ENCODE data around the gene PRDM5. TPM values are rescaled to one million over a fixed set of nuclear protein-coding genes. Genes with fewer than 3 reads are reported as not detected.

PRDM5 gene
- total and polyA plus RNA-seq, 7 experiments from 2014 or later = 0.15 to 1.1 (median 0.54) TPM; not detected in 2

GRCh38 chr4:120821029-120821428 lies 101.5 kb downstream of the PRDM5 start:
- H3K27ac Mint-ChIP-seq = no peak overlapping the region
- no peaks in the 10 kb centered on the region for H3K4me1 ChIP-seq (ENCODE audit: control insufficient read depth in 2 of 2, insufficient read depth in 2 of 2, low read length in 2 of 2)
- no peaks in the 10 kb centered on the region for H3K36me3 Mint-ChIP-seq
- H3K27me3 Mint-ChIP-seq = peaks cover 0 to 6% (median under 1%) of the 10 kb centered on the region in 5 donors
- no peaks in the 10 kb centered on the region for H3K9me3 Mint-ChIP-seq
- no peak for ATAC-seq
- POLR2A ChIA-PET = interaction anchor here (0.8 kb wide), 1 partner anchor 11 kb away, joined by 3 read pairs; no protein-coding TSS in a partner anchor
- H3K9me3 ChIP-seq (ENCODE audit: control insufficient read depth in 2 of 3, low read length in 3 of 3) = no peaks in the 10 kb centered on the region
- CTCF ChIA-PET = no interaction called here
- no peak overlapping the region for H3K4me3 ChIP-seq (ENCODE audit: low read length)
- no peak for DNase-seq
- H3K27me3 ChIP-seq (ENCODE audit: control insufficient read depth in 2 of 2, insufficient read depth in 2 of 2, low read length in 2 of 2) = no peaks in the 10 kb centered on the region
- intact Hi-C loops (cut with micrococcal nuclease) = no loop called here
- H3K36me3 ChIP-seq (ENCODE audit: control insufficient read depth in 2 of 3, insufficient read depth in 3 of 3, low read length in 3 of 3) = no peaks in the 10 kb centered on the region
- H3K27ac ChIP-seq (ENCODE audit: low read depth, low read length) = no peak overlapping the region
- no peak overlapping the region for H3K4me3 Mint-ChIP-seq
- peaks cover 0 to 10% (median 4%) of the 10 kb centered on the region in 7 donors for H3K4me1 Mint-ChIP-seq

- ChIA-PET POLR2A (no interaction called here), CTCF (no interaction called here)
- Mint-ChIP-seq H3K9me3 (no peaks in the 10 kb centered on the region), H3K4me3 (no peak overlapping the region), H3K27ac (no peak overlapping the region), H3K36me3 (no peaks in the 10 kb centered on the region), H3K27me3 (peaks cover 0 to 6% (median 0%) of the 10 kb centered on the region in 5 donors), H3K4me1 (peaks cover 0 to 10% (median 4%) of the 10 kb centered on the region in 7 donors)
- Histone ChIP-seq H3K27ac (ENCODE audit: low read depth, low read length) (no peak overlapping the region), H3K27me3 (ENCODE audit: control insufficient read depth in 2 of 2, insufficient read depth in 2 of 2, low read length in 2 of 2) (no peaks in the 10 kb centered on the region), H3K36me3 (ENCODE audit: control insufficient read depth in 2 of 3, insufficient read depth in 3 of 3, low read length in 3 of 3) (no peaks in the 10 kb centered on the region), H3K9me3 (ENCODE audit: control insufficient read depth in 2 of 3, low read length in 3 of 3) (no peaks in the 10 kb centered on the region), H3K4me3 (ENCODE audit: low read length) (no peak overlapping the region), H3K4me1 (ENCODE audit: control insufficient read depth in 2 of 2, insufficient read depth in 2 of 2, low read length in 2 of 2) (no peaks in the 10 kb centered on the region)
- no peak for DNase-seq
- ATAC-seq = no peak
- intact Hi-C loops (cut with micrococcal nuclease) = no loop called here
These were observed 102.6 kb downstream of the PRDM5 start for GRCh38 chr4:120819805-120820437.

GRCh38 chr4:120816296-120816965 lies 106.1 kb downstream of the PRDM5 start:
- no peaks in the 10 kb centered on the region for H3K9me3 Mint-ChIP-seq
- intact Hi-C loops (cut with micrococcal nuclease) = no loop called here
- H3K27me3 Mint-ChIP-seq = peaks cover 0 to 4% (median 0%) of the 10 kb centered on the region in 5 donors
- H3K4me3 Mint-ChIP-seq = peak overlapping the region in 5 of 10 donors; percentile 11 to 54 (median 26)
- peak overlapping the region in 1 of 9 donors; percentile 5 for H3K27ac Mint-ChIP-seq
- Histone ChIP-seq H3K27me3 (ENCODE audit: control insufficient read depth in 2 of 2, insufficient read depth in 2 of 2, low read length in 2 of 2) (no peaks in the 10 kb centered on the region), H3K9me3 (ENCODE audit: control insufficient read depth in 2 of 3, low read length in 3 of 3) (no peaks in the 10 kb centered on the region), H3K4me1 (ENCODE audit: control insufficient read depth in 2 of 2, insufficient read depth in 2 of 2, low read length in 2 of 2) (no peaks in the 10 kb centered on the region), H3K36me3 (ENCODE audit: control insufficient read depth in 2 of 3, insufficient read depth in 3 of 3, low read length in 3 of 3) (no peaks in the 10 kb centered on the region), H3K4me3 (ENCODE audit: low read length) (no peak overlapping the region), H3K27ac (ENCODE audit: low read depth, low read length) (no peak overlapping the region)
- H3K4me1 Mint-ChIP-seq = peaks cover 0 to 10% (median 4%) of the 10 kb centered on the region in 7 donors
- ChIA-PET POLR2A (no interaction called here), CTCF (no interaction called here)
- no peaks in the 10 kb centered on the region for H3K36me3 Mint-ChIP-seq
- DNase-seq (no peak), ATAC-seq (no peak)

GRCh38 chr4:120815361-120815760 lies 107.2 kb downstream of the PRDM5 start:
- peaks cover 0 to 5% (median 0%) of the 10 kb centered on the region in 11 donors for H3K9me3 Mint-ChIP-seq

GRCh38 chr4:120814886-120815285 lies 107.6 kb downstream of the PRDM5 start:
- ATAC-seq = no peak
- intact Hi-C loops (cut with micrococcal nuclease) = no loop called here
- no peaks in the 10 kb centered on the region for H3K4me1 ChIP-seq (ENCODE audit: control insufficient read depth in 2 of 2, insufficient read depth in 2 of 2, low read length in 2 of 2)
- H3K27me3 ChIP-seq (ENCODE audit: control insufficient read depth in 2 of 2, insufficient read depth in 2 of 2, low read length in 2 of 2) = no peaks in the 10 kb centered on the region
- H3K27ac ChIP-seq (ENCODE audit: low read depth, low read length) = no peak overlapping the region
- no peak overlapping the region for H3K27ac Mint-ChIP-seq
- H3K4me1 Mint-ChIP-seq = peaks cover 0 to 9% (median 2%) of the 10 kb centered on the region in 7 donors
- no peaks in the 10 kb centered on the region for H3K9me3 ChIP-seq (ENCODE audit: control insufficient read depth in 2 of 3, low read length in 3 of 3)
- H3K4me3 Mint-ChIP-seq = no peak overlapping the region
- CTCF ChIA-PET = no interaction called here
- peaks cover 0 to 10% (median 0%) of the 10 kb centered on the region in 11 donors for H3K9me3 Mint-ChIP-seq
- DNase-seq = no peak
- POLR2A ChIA-PET = no interaction called here
- H3K4me3 ChIP-seq (ENCODE audit: low read length) = no peak overlapping the region
- no peaks in the 10 kb centered on the region for H3K36me3 ChIP-seq (ENCODE audit: control insufficient read depth in 2 of 3, insufficient read depth in 3 of 3, low read length in 3 of 3)
- peaks cover 0 to 4% (median 0%) of the 10 kb centered on the region in 5 donors for H3K36me3 Mint-ChIP-seq
- peaks cover 0 to 4% (median 0%) of the 10 kb centered on the region in 5 donors for H3K27me3 Mint-ChIP-seq

More at GRCh38 chr4:120815361-120815760, 107.2 kb downstream of the PRDM5 start:
- Mint-ChIP-seq H3K4me1 (peaks cover 0 to 10% (median 4%) of the 10 kb centered on the region in 7 donors), H3K27ac (no peak overlapping the region), H3K36me3 (peaks cover 0 to 4% (median 0%) of the 10 kb centered on the region in 5 donors), H3K27me3 (peaks cover 0 to 4% (median 0%) of the 10 kb centered on the region in 5 donors), H3K4me3 (no peak overlapping the region)
- H3K9me3 ChIP-seq (ENCODE audit: control insufficient read depth in 2 of 3, low read length in 3 of 3) = no peaks in the 10 kb centered on the region
- DNase-seq (no peak), ATAC-seq (no peak)
- intact Hi-C loops (cut with micrococcal nuclease) = no loop called here
- POLR2A ChIA-PET = no interaction called here
- H3K36me3 ChIP-seq (ENCODE audit: control insufficient read depth in 2 of 3, insufficient read depth in 3 of 3, low read length in 3 of 3) = no peaks in the 10 kb centered on the region
- CTCF ChIA-PET = no interaction called here
- no peaks in the 10 kb centered on the region for H3K27me3 ChIP-seq (ENCODE audit: control insufficient read depth in 2 of 2, insufficient read depth in 2 of 2, low read length in 2 of 2)
- H3K27ac ChIP-seq (ENCODE audit: low read depth, low read length) = no peak overlapping the region
- no peak overlapping the region for H3K4me3 ChIP-seq (ENCODE audit: low read length)
- no peaks in the 10 kb centered on the region for H3K4me1 ChIP-seq (ENCODE audit: control insufficient read depth in 2 of 2, insufficient read depth in 2 of 2, low read length in 2 of 2)

GRCh38 chr4:120812216-120812615 lies 110.3 kb downstream of the PRDM5 start:
- H3K27ac Mint-ChIP-seq = no peak overlapping the region

More at GRCh38 chr4:120812216-120812615, 110.3 kb downstream of the PRDM5 start:
- H3K4me3 Mint-ChIP-seq = no peak overlapping the region
- H3K36me3 Mint-ChIP-seq = peaks cover 0 to 6% (median 3%) of the 10 kb centered on the region in 5 donors
- H3K9me3 ChIP-seq (ENCODE audit: control insufficient read depth in 2 of 3, low read length in 3 of 3) = no peaks in the 10 kb centered on the region
- POLR2A ChIA-PET = no interaction called here
- no peak overlapping the region for H3K27ac ChIP-seq (ENCODE audit: low read depth, low read length)
- no peak for ATAC-seq
- peaks cover 0 to 4% (median 0%) of the 10 kb centered on the region in 5 donors for H3K27me3 Mint-ChIP-seq
- H3K9me3 Mint-ChIP-seq = peaks cover 0 to 24% (median 4%) of the 10 kb centered on the region in 11 donors
- no peak for DNase-seq
- H3K27me3 ChIP-seq (ENCODE audit: control insufficient read depth in 2 of 2, insufficient read depth in 2 of 2, low read length in 2 of 2) = no peaks in the 10 kb centered on the region
- no peaks in the 10 kb centered on the region for H3K36me3 ChIP-seq (ENCODE audit: control insufficient read depth in 2 of 3, insufficient read depth in 3 of 3, low read length in 3 of 3)
- CTCF ChIA-PET = no interaction called here
- H3K4me1 Mint-ChIP-seq = peaks cover 0 to 6% (median 0%) of the 10 kb centered on the region in 7 donors
- H3K4me3 ChIP-seq (ENCODE audit: low read length) = no peak overlapping the region
- intact Hi-C loops (cut with micrococcal nuclease) = no loop called here
- no peaks in the 10 kb centered on the region for H3K4me1 ChIP-seq (ENCODE audit: control insufficient read depth in 2 of 2, insufficient read depth in 2 of 2, low read length in 2 of 2)

Data from naive thymus-derived CD4-positive, alpha-beta T cell (primary cell).